IMR-90 (cell line): ENCODE results near the gene GNG2. TPM values are rescaled to one million over a fixed set of nuclear protein-coding genes. Genes with fewer than 3 reads are reported as not detected.

Experiments
- ATAC-seq: fragments of 200-7000 bp; cut with Tn5 transposase; 2 replicates; pipeline ENCODE4 v1.9.1; 2020; ENCODE audit warnings: low read depth, mild to moderate bottlenecking, moderate library complexity
- BruUV-seq: library from RNA; stranded (reverse); fragments of 400-500 nt; replicated peaks from 2 replicates; lab custom pipeline; 2021; lab: Mats Ljungman, UMichigan
- CTCF ChIA-PET: fragments of 300-600 bp; formaldehyde crosslinking; extraction: SDS; loops from one replicate; lab custom pipeline; 2021; ENCODE audit warnings: antibody characterized with exemption; lab: Yijun Ruan, JAX
- POLR2A ChIA-PET: fragments of 300-600 bp; sonication (Branson Sonifier 250); formaldehyde crosslinking; loops from one replicate; lab custom pipeline; 2022; ENCODE audit warnings: antibody characterized with exemption; ENCODE audit not compliant: unreplicated experiment; lab: Charles Lee
- DNase-seq: peaks from one replicate; pipeline ENCODE4 v3.0.0; 2013
- H2AFZ ChIP-seq: replicated peaks from 2 replicates; pipeline ENCODE3; 2013; ENCODE audit warnings: low read length, mild to moderate bottlenecking; ENCODE audit not compliant: poor library complexity
- H2AK5ac ChIP-seq: 2 replicates; pipeline ENCODE4 v1.6.1; 2013; ENCODE audit warnings: low read depth, low read length, inconsistent platforms
- H2AK9ac ChIP-seq: replicated peaks from 2 replicates; pipeline ENCODE3; 2013; ENCODE audit warnings: mild to moderate bottlenecking, low read depth, low read length, moderate library complexity; ENCODE audit not compliant: poor library complexity
- H2BK120ac ChIP-seq: 2 replicates; pipeline ENCODE4 v1.6.1; 2013; ENCODE audit warnings: low read depth, low read length, inconsistent platforms
- H2BK15ac ChIP-seq: 3 replicates; pipeline ENCODE4 v1.6.1; 2013; ENCODE audit warnings: low read depth, low read length, inconsistent platforms
- H2BK20ac ChIP-seq: 2 replicates; pipeline ENCODE4 v1.6.1; 2013; ENCODE audit warnings: low read depth, mild to moderate bottlenecking, inconsistent platforms, low read length, moderate library complexity
- H2BK5ac ChIP-seq: 2 replicates; pipeline ENCODE4 v1.6.1; 2013; ENCODE audit warnings: mild to moderate bottlenecking, low read depth, low read length, inconsistent platforms; ENCODE audit not compliant: poor library complexity, severe bottlenecking
- H3K14ac ChIP-seq: replicated peaks from 2 replicates; pipeline ENCODE4 v1.6.1; 2013; ENCODE audit warnings: low read depth, low read length, inconsistent platforms
- H3K18ac ChIP-seq: 2 replicates; pipeline ENCODE4 v1.6.1; 2013; ENCODE audit warnings: low read depth, low read length, control low read depth
- H3K23ac ChIP-seq: 2 replicates; pipeline ENCODE4 v1.6.1; 2013; ENCODE audit warnings: low read depth, low read length, inconsistent platforms
- H3K27ac ChIP-seq: 2 replicates; pipeline ENCODE4 v1.5.1; 2013; ENCODE audit warnings: mild to moderate bottlenecking, control low read depth, low read length; ENCODE audit not compliant: insufficient read depth
- H3K27me3 ChIP-seq: 2 replicates; pipeline ENCODE4 v1.6.1; 2013; ENCODE audit warnings: low read length; ENCODE audit not compliant: control insufficient read depth, insufficient read depth
- H3K36me3 ChIP-seq: 2 replicates; pipeline ENCODE4 v1.6.1; 2013; ENCODE audit warnings: low read length, mixed read lengths; ENCODE audit not compliant: control insufficient read depth, insufficient read depth
- H3K4ac ChIP-seq: 2 replicates; pipeline ENCODE4 v1.6.1; 2013; ENCODE audit warnings: low read depth, low read length, inconsistent platforms
- H3K4me1 ChIP-seq: 2 replicates; pipeline ENCODE4 v1.6.1; 2013; ENCODE audit warnings: low read length, mixed read lengths; ENCODE audit not compliant: control insufficient read depth, insufficient read depth
- H3K4me2 ChIP-seq: 2 replicates; pipeline ENCODE4 v1.6.1; 2013; ENCODE audit warnings: low read depth, mild to moderate bottlenecking, control low read depth, low read length, moderate library complexity
- H3K4me3 ChIP-seq: 2 replicates; pipeline ENCODE4 v1.5.1; 2013; ENCODE audit warnings: low read depth, mild to moderate bottlenecking, control low read depth, low read length, moderate library complexity; ENCODE audit not compliant: insufficient read depth
- H3K56ac ChIP-seq: 2 replicates; pipeline ENCODE4 v1.6.1; 2013; ENCODE audit warnings: low read length, inconsistent platforms; ENCODE audit not compliant: insufficient read depth; ENCODE audit errors: extremely low read depth
- H3K79me1 ChIP-seq, 2 experiments: 2 replicates each; pipeline ENCODE4 v1.6.1; 2013; ENCODE audit warnings: low read length in 2 of 2, inconsistent platforms in 1 of 2, low read depth in 1 of 2
- H3K9ac ChIP-seq: 2 replicates; pipeline ENCODE4 v1.6.1; 2013; ENCODE audit warnings: low read depth, low read length, control low read depth
- H3K9me1 ChIP-seq: 2 replicates; pipeline ENCODE4 v1.6.1; 2013; ENCODE audit warnings: low read length, inconsistent platforms; ENCODE audit not compliant: insufficient read depth
- H3K9me3 ChIP-seq: 2 replicates; pipeline ENCODE4 v1.6.1; 2013; ENCODE audit warnings: low read length; ENCODE audit not compliant: control insufficient read depth, insufficient read depth
- H4K20me1 ChIP-seq: 2 replicates; pipeline ENCODE4 v1.6.1; 2013; ENCODE audit warnings: low read length, inconsistent platforms; ENCODE audit not compliant: insufficient read depth
- H4K5ac ChIP-seq: 2 replicates; pipeline ENCODE4 v1.6.1; 2013; ENCODE audit warnings: mild to moderate bottlenecking, low read depth, low read length, control low read depth
- H4K8ac ChIP-seq, 2 experiments: 2 replicates each; pipeline ENCODE4 v1.6.1; 2013; ENCODE audit warnings: low read depth in 2 of 2, low read length in 2 of 2, control low read depth in 1 of 2, inconsistent platforms in 1 of 2
- H4K91ac ChIP-seq: 2 replicates; pipeline ENCODE4 v1.6.1; 2013; ENCODE audit warnings: low read depth, low read length, inconsistent platforms; ENCODE audit not compliant: insufficient read depth
- CHD1 ChIP-seq: IDR thresholded peaks from 2 replicates; pipeline ENCODE4 v1.6.1; 2012; ENCODE audit warnings: low read depth, low read length, improper control_type of control experiment
- CTCF ChIP-seq: conservative IDR thresholded peaks from 2 replicates; pipeline ENCODE4 v1.5.1; 2012; ENCODE audit warnings: mild to moderate bottlenecking, low read depth, low read length, improper control_type of control experiment
- ELK1 ChIP-seq: fragments of 150-350 bp; IDR thresholded peaks from 2 replicates; pipeline ENCODE4 v1.6.1; 2016; ENCODE audit warnings: low read depth, mild to moderate bottlenecking, low read length, moderate library complexity, borderline replicate concordance
- MAFK ChIP-seq: IDR thresholded peaks from 2 replicates; pipeline ENCODE4 v1.6.1; 2012; ENCODE audit warnings: low read depth, low read length, improper control_type of control experiment
- MXI1 ChIP-seq: IDR thresholded peaks from 2 replicates; pipeline ENCODE4 v1.6.1; 2012; ENCODE audit warnings: low read depth, mild to moderate bottlenecking, low read length, moderate library complexity, borderline replicate concordance
- POLR2A ChIP-seq: IDR thresholded peaks from 2 replicates; pipeline ENCODE4 v1.6.1; 2012; ENCODE audit warnings: mild to moderate bottlenecking, low read depth, low read length
- RAD21 ChIP-seq: IDR thresholded peaks from 2 replicates; pipeline ENCODE4 v1.6.1; 2012; ENCODE audit warnings: low read length, improper control_type of control experiment
- SMC3 ChIP-seq: fragments of 150-350 bp; IDR thresholded peaks from 2 replicates; pipeline ENCODE4 v1.6.1; 2016; ENCODE audit warnings: low read depth, mild to moderate bottlenecking, antibody characterized with exemption, low read length, moderate library complexity
- WGBS, 2 experiments: methylation state at CpG; one replicate each; pipeline versions ENCODE4 v1.1.5 to v1.1.7; 2013; ENCODE audit warnings: missing lambda C conversion rate in 2 of 2; ENCODE audit not compliant: insufficient read length in 1 of 2; ENCODE audit errors: extremely low coverage in 2 of 2; 5-methylcytosine and 5-hydroxymethylcytosine counted together
- dilution Hi-C: fragments of 300-500 bp; cut with HindIII; formaldehyde crosslinking; loops from one replicate; pipeline ENCODE4 v1.14.3; 2018; ENCODE audit warnings: low sequenced_read_pairs; ENCODE audit not compliant: unreplicated experiment
- in situ Hi-C: fragments of 300-500 bp; cut with MboI; formaldehyde crosslinking; loops from 3 replicates; pipeline ENCODE4 v1.14.3; 2019; ENCODE audit warnings: low sequenced_read_pairs, inconsistent platforms, mixed read lengths
- intact Hi-C: fragments of 100-400 bp; cut with micrococcal nuclease; formaldehyde crosslinking; loops from 2 replicates; pipeline ENCODE4 v1.10.0; 2022
- polyA plus RNA-seq, 3 experiments: library from polyadenylated mRNA; depleted of rRNA; stranded (reverse); fragments of >200 nt; gene quantifications; 2 replicates each; pipeline ENCODE4 v1.2.3, GENCODE V29; 2012; ENCODE audit warnings: low replicate concordance in 1 of 3
- total RNA-seq: library from RNA; depleted of rRNA; stranded (reverse); fragments of >200 nt; gene quantifications from 2 replicates; pipeline ENCODE4 v1.2.3, GENCODE V29; 2012

GNG2 gene
- total and polyA plus RNA-seq, 2 of the 4 experiments (the other 2 are of a cell fraction) = 13.1 to 14.6 TPM

GRCh38 chr14:52015411-52016030 is 155.1 kb downstream of the GNG2 start:
- intact Hi-C loops (no loop called here), in situ Hi-C loops (loop anchor here (25.0 kb wide), 1 partner anchor 697 kb away; the partner anchor contains the start of gene PSMC6), dilution Hi-C loops (no loop called here)
- Histone ChIP-seq H3K4ac (no peak overlapping the region), H3K9me1 (peaks cover 24% of the 10 kb centered on the region), H3K79me1 (peaks cover 40 to 70% of the 10 kb centered on the region in 2 experiments; a peak in 3 of 4 replicates), H3K56ac (no peak overlapping the region), H2BK120ac (no peak overlapping the region), H2BK5ac (no peak overlapping the region), H2AK5ac (no peak overlapping the region; the same call in 1 of the 2 replicates), H3K4me2 (no peak overlapping the region), H3K36me3 (peaks cover 82% of the 10 kb centered on the region), H3K9me3 (no peaks in the 10 kb centered on the region), H3K9ac (no peak overlapping the region), H3K18ac (no peak overlapping the region), H2AFZ (no peak overlapping the region), H4K5ac (no peak overlapping the region), H4K20me1 (no peaks in the 10 kb centered on the region), H4K8ac (no peak overlapping the region), H4K91ac (no peak overlapping the region), H3K4me3 (no peak overlapping the region), H2BK15ac (no peak overlapping the region), H2AK9ac (no peak overlapping the region), H2BK20ac (no peak overlapping the region), H3K23ac (no peak overlapping the region), H3K14ac (no peak overlapping the region), H3K27me3 (no peaks in the 10 kb centered on the region), H3K27ac (no peak overlapping the region), H3K4me1 (peaks cover 4% of the 10 kb centered on the region; the same call in 1 of the 2 replicates)
- ChIA-PET CTCF (interaction anchor here (0.5 to 0.6 kb wide), 3 partner anchors 9 to 133 kb away, joined by 3 read pairs; no protein-coding TSS in a partner anchor), POLR2A (no interaction called here)
- 92% methylated on average over 1 of the region's 8 CpGs; no CpG with 5 or more reads in 1 of the 2 experiments for WGBS, 2 experiments
- TF ChIP-seq SMC3 (0 out of 2 replicates have a peak, but pooled peaks have one; percentile 20), MAFK (no peak), ELK1 (no peak), CTCF (peak; percentile 39), RAD21 (peak; percentile 26; the same call in 1 of the 2 replicates), MXI1 (no peak), CHD1 (no peak), POLR2A (no peak)
- no TSS peak for BruUV-seq
- DNase-seq (peak; percentile 17), ATAC-seq (peak; percentile 60)
